ENCODE data around the gene CASKIN2. TPM values are rescaled to one million over a fixed set of nuclear protein-coding genes. Genes with fewer than 3 reads are reported as not detected.
A peak's percentile ranks its signal among the peaks of the same experiment; 100 is the strongest.
"Not testable (repeated sequence)": the region's sequence is repeated elsewhere in the genome, so short reads cannot be mapped to it uniquely, and the experiment has no call there.

Gene CASKIN2
- total RNA-seq, 1 experiment from 2014 or later: 37.0 TPM

DNA sequence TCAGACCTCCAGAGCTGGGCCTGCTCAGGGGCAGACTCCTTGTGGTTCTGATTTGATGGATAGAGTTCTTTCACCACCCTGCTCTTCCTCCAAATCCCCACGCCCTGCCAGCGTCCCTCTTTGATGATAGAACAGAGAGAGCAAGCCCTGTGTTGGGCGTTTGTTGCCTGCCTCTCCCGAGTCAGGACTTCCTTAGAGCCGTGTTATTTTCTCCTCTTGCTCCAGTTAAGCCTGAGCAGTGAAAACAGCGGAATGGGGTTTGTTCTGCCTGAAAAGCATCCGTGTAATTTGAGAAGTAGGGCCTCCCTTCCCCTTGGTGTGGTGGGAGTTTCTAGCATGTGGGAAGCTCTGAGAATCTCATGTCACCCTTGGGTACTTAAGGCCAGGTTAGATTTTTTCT is 36.8 kb downstream of the CASKIN2 start:
- Histone ChIP-seq H3K56ac (ENCODE audit: insufficient read length, low read depth, low read length) (no peak overlapping the region), H2BK20ac (ENCODE audit: low read depth, low read length, poor library complexity, severe bottlenecking) (no peak overlapping the region), H3K4me2 (ENCODE audit: insufficient read depth, insufficient read length, low read length) (no peak overlapping the region), H3K18ac (ENCODE audit: insufficient read length, low read depth, low read length) (no peak overlapping the region), H3K23ac (ENCODE audit: insufficient read length, low read depth, low read length) (no peak overlapping the region), H2BK15ac (ENCODE audit: low read depth, low read length) (no peak overlapping the region), H3K14ac (ENCODE audit: insufficient read depth, low read length) (no peak overlapping the region), H3K9ac (ENCODE audit: extremely low read depth, insufficient read length, low read length) (no peak overlapping the region), H3K4me1 (ENCODE audit: insufficient read depth, low read length) (no peaks in the 10 kb centered on the region), H2BK5ac (ENCODE audit: insufficient read length, low read length) (no peak overlapping the region), H2BK120ac (ENCODE audit: low read depth, low read length, poor library complexity, severe bottlenecking) (no peak overlapping the region), H3K4ac (ENCODE audit: low read depth, low read length) (no peak overlapping the region), H3K79me1 (ENCODE audit: insufficient read depth, low read depth, low read length, poor library complexity, severe bottlenecking) (no peaks in the 10 kb centered on the region), H3K9me3 (ENCODE audit: control insufficient read depth, low read depth, low read length) (no peaks in the 10 kb centered on the region), H2AFZ (ENCODE audit: low read length) (no peak overlapping the region), H2AK5ac (ENCODE audit: insufficient read length, low read length) (no peak overlapping the region), H4K20me1 (ENCODE audit: control insufficient read depth, insufficient read depth, insufficient read length) (no peaks in the 10 kb centered on the region), H4K8ac (replicated peaks; ENCODE audit: insufficient read length, low read depth, low read length) (no peak overlapping the region), H2BK12ac (ENCODE audit: insufficient read length, low read depth, low read length) (no peak overlapping the region), H3K23me2 (ENCODE audit: insufficient read length, low read depth, low read length, poor library complexity, severe bottlenecking) (no peaks in the 10 kb centered on the region), H3T11ph (ENCODE audit: low read length) (no peak overlapping the region), H3K79me2 (ENCODE audit: insufficient read depth, low read length) (no peaks in the 10 kb centered on the region), H4K91ac (ENCODE audit: insufficient read length, low read depth, low read length) (no peak overlapping the region), H3K27ac (ENCODE audit: insufficient read length, low read depth, low read length) (no peak overlapping the region), H3K27me3 (ENCODE audit: insufficient read depth, low read length) (no peaks in the 10 kb centered on the region), H4K5ac (ENCODE audit: insufficient read length, low read depth, low read length) (no peak overlapping the region)
- peak; percentile 36 for DNase-seq
- no peaks in the 10 kb centered on the region for H3K27me3 Mint-ChIP-seq (ENCODE audit: low read depth)
- no peaks in the 10 kb centered on the region for H3K9me3 Mint-ChIP-seq
- no CpG with 5 or more reads among the region's 7 CpGs for WGBS (ENCODE audit: extremely low coverage, insufficient read length, low lambda C conversion rate)
- H3K36me3 Mint-ChIP-seq (ENCODE audit: insufficient read depth in 1 of 3, low read depth in 3 of 3): peaks cover 3 to 11% (median 11%) of the 10 kb centered on the region in 3 experiments; a peak in 4 of 7 replicates
- peaks cover 20 to 30% of the 10 kb centered on the region in 2 experiments for H3K4me1 Mint-ChIP-seq
- no peak overlapping the region for H3K4me3 Mint-ChIP-seq
- H3K27ac Mint-ChIP-seq: peak overlapping the region; percentile 44 to 94 (median 93); a peak in 4 of 7 replicates
- TF ChIP-seq, protein P1, sequence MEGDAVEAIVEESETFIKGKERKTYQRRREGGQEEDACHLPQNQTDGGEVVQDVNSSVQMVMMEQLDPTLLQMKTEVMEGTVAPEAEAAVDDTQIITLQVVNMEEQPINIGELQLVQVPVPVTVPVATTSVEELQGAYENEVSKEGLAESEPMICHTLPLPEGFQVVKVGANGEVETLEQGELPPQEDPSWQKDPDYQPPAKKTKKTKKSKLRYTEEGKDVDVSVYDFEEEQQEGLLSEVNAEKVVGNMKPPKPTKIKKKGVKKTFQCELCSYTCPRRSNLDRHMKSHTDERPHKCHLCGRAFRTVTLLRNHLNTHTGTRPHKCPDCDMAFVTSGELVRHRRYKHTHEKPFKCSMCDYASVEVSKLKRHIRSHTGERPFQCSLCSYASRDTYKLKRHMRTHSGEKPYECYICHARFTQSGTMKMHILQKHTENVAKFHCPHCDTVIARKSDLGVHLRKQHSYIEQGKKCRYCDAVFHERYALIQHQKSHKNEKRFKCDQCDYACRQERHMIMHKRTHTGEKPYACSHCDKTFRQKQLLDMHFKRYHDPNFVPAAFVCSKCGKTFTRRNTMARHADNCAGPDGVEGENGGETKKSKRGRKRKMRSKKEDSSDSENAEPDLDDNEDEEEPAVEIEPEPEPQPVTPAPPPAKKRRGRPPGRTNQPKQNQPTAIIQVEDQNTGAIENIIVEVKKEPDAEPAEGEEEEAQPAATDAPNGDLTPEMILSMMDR (conservative IDR thresholded peaks at IDR 0.05): no peak

DNA sequence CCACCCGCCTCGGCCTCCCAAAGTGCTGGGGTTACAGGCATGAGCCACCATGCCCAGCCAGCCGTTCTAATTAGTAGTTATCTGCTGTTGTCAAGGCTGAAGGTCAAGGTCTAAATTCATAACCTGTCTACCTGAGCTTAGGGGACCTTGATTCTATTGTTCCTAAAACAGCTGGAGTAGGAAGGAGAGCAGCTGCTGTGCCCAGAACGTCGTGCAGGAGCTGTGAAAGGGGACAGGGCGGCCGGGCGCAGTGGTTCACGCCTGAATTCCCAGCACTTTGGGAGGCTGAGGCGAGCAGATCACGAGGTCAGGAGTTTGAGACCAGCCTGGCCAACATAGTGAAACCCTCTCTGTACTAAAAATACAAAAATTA is 37.9 kb downstream of the CASKIN2 start:
- H3K4me3 Mint-ChIP-seq; H3K4me2 ChIP-seq (ENCODE audit: insufficient read depth, insufficient read length, low read length); H3K27me3 ChIP-seq (ENCODE audit: insufficient read depth, low read length); H3K23ac ChIP-seq (ENCODE audit: insufficient read length, low read depth, low read length); H2BK20ac ChIP-seq (ENCODE audit: low read depth, low read length, poor library complexity, severe bottlenecking); H3K56ac ChIP-seq (ENCODE audit: insufficient read length, low read depth, low read length); H2AK5ac ChIP-seq (ENCODE audit: insufficient read length, low read length); H4K8ac ChIP-seq (replicated peaks; ENCODE audit: insufficient read length, low read depth, low read length); H3K9ac ChIP-seq (ENCODE audit: extremely low read depth, insufficient read length, low read length); H2BK15ac ChIP-seq (ENCODE audit: low read depth, low read length); H3K27ac ChIP-seq (ENCODE audit: insufficient read length, low read depth, low read length); H3K79me2 ChIP-seq (ENCODE audit: insufficient read depth, low read length); H4K91ac ChIP-seq (ENCODE audit: insufficient read length, low read depth, low read length); H2AFZ ChIP-seq (ENCODE audit: low read length); H4K20me1 ChIP-seq (ENCODE audit: control insufficient read depth, insufficient read depth, insufficient read length); H4K5ac ChIP-seq (ENCODE audit: insufficient read length, low read depth, low read length); H3K9me3 ChIP-seq (ENCODE audit: control insufficient read depth, low read depth, low read length); H3K27me3 Mint-ChIP-seq (ENCODE audit: low read depth); H3K4me1 ChIP-seq (ENCODE audit: insufficient read depth, low read length); H2BK5ac ChIP-seq (ENCODE audit: insufficient read length, low read length); H3K9me3 Mint-ChIP-seq; H2BK120ac ChIP-seq (ENCODE audit: low read depth, low read length, poor library complexity, severe bottlenecking); DNase-seq; H3K18ac ChIP-seq (ENCODE audit: insufficient read length, low read depth, low read length); H3K23me2 ChIP-seq (ENCODE audit: insufficient read length, low read depth, low read length, poor library complexity, severe bottlenecking); H3K14ac ChIP-seq (ENCODE audit: insufficient read depth, low read length); H2BK12ac ChIP-seq (ENCODE audit: insufficient read length, low read depth, low read length); H3K79me1 ChIP-seq (ENCODE audit: insufficient read depth, low read depth, low read length, poor library complexity, severe bottlenecking); H3T11ph ChIP-seq (ENCODE audit: low read length); H3K4ac ChIP-seq (ENCODE audit: low read depth, low read length): not testable (repeated sequence)
- peaks cover 5 to 13% (median 12%) of the 10 kb centered on the region in 3 experiments; a peak in 5 of 7 replicates for H3K36me3 Mint-ChIP-seq (ENCODE audit: insufficient read depth in 1 of 3, low read depth in 3 of 3)
- no CpG with 5 or more reads among the region's 11 CpGs for WGBS (ENCODE audit: extremely low coverage, insufficient read length, low lambda C conversion rate)
- H3K27ac Mint-ChIP-seq: peak overlapping the region in 2 of 3 experiments; percentile 48 to 49; a peak in 2 of 7 replicates
- peaks cover 13 to 24% of the 10 kb centered on the region in 2 experiments for H3K4me1 Mint-ChIP-seq
